OCI-LY7 (cell line): ENCODE results near the gene ERP44. TPM values are rescaled to one million over a fixed set of nuclear protein-coding genes. Genes with fewer than 3 reads are reported as not detected.

Experiments used
- BruUV-seq: library from RNA; stranded (reverse); fragments of 400-500 nt; replicated peaks from 2 replicates; lab custom pipeline; 2021; lab: Mats Ljungman, UMichigan
- CTCF ChIA-PET: fragments of 300-600 bp; sonication (Branson Sonifier 250); formaldehyde crosslinking; loops from one replicate; lab custom pipeline; 2022; ENCODE audit warnings: antibody characterized with exemption; ENCODE audit not compliant: unreplicated experiment; lab: Charles Lee
- POLR2A ChIA-PET: fragments of 300-600 bp; sonication (Branson Sonifier 250); formaldehyde crosslinking; loops from one replicate; lab custom pipeline; 2022; ENCODE audit warnings: antibody characterized with exemption; lab: Charles Lee
- DNase-seq: peaks from one replicate; pipeline ENCODE4 v3.0.0-alpha.2; 2015; ENCODE audit warnings: low spot score
- H2AFZ ChIP-seq: fragments of 200-600 bp; sonication (generic), shearing (Covaris generic); 2 replicates; pipeline ENCODE4 v1.6.1; 2014; ENCODE audit warnings: mild to moderate bottlenecking, antibody characterized with exemption, low read length, moderate library complexity
- H3K27ac ChIP-seq: fragments of 200-600 bp; sonication (generic); 2 replicates; pipeline ENCODE4 v1.5.1; 2014; ENCODE audit warnings: mixed run types, low read depth, mild to moderate bottlenecking, moderate library complexity, low read length, inconsistent platforms; ENCODE audit not compliant: poor library complexity, severe bottlenecking
- H3K36me3 ChIP-seq: fragments of 200-600 bp; sonication (generic); 2 replicates; pipeline ENCODE4 v1.6.1; 2014; ENCODE audit warnings: mild to moderate bottlenecking, antibody characterized with exemption, low read length, moderate library complexity, mixed read lengths; ENCODE audit not compliant: insufficient read depth
- H3K4me1 ChIP-seq: fragments of 200-600 bp; sonication (generic); 2 replicates; pipeline ENCODE4 v1.5.1; 2014; ENCODE audit warnings: mild to moderate bottlenecking, low read length; ENCODE audit not compliant: insufficient read depth, poor library complexity, severe bottlenecking
- H3K4me2 ChIP-seq: fragments of 200-600 bp; sonication (generic); 2 replicates; pipeline ENCODE4 v1.6.1; 2014; ENCODE audit warnings: mild to moderate bottlenecking, low read length
- H3K4me3 ChIP-seq: fragments of 200-600 bp; sonication (generic); 2 replicates; pipeline ENCODE4 v1.5.1; 2014; ENCODE audit warnings: mild to moderate bottlenecking, low read depth, low read length; ENCODE audit not compliant: poor library complexity, severe bottlenecking
- H3K79me2 ChIP-seq: fragments of 200-600 bp; sonication (generic); 2 replicates; pipeline ENCODE4 v1.6.1; 2016; ENCODE audit warnings: low read depth, mild to moderate bottlenecking, low read length, moderate library complexity, mixed read lengths; ENCODE audit not compliant: insufficient read depth
- H3K9me2 ChIP-seq: fragments of 200-600 bp; sonication (generic); 2 replicates; pipeline ENCODE4 v1.6.1; 2016; ENCODE audit warnings: mild to moderate bottlenecking, low read length, mixed read lengths; ENCODE audit not compliant: insufficient read depth
- H3K9me3 ChIP-seq: fragments of 200-600 bp; sonication (generic); 2 replicates; pipeline ENCODE4 v1.6.1; 2014; ENCODE audit warnings: mild to moderate bottlenecking, mixed run types, low read length, mixed read lengths
- H4K20me1 ChIP-seq: fragments of 200-600 bp; sonication (generic); 2 replicates; pipeline ENCODE4 v1.6.1; 2014; ENCODE audit warnings: mild to moderate bottlenecking, antibody characterized with exemption, low read length, moderate library complexity, mixed read lengths; ENCODE audit not compliant: insufficient read depth
- EZH2phosphoT487 ChIP-seq: fragments of 200-600 bp; sonication (generic); IDR thresholded peaks from 2 replicates; pipeline ENCODE4 v1.6.1; 2018; ENCODE audit warnings: low read depth, borderline replicate concordance, mild to moderate bottlenecking, mixed run types, antibody characterized with exemption, low read length, moderate library complexity, mixed read lengths
- intact Hi-C: fragments of 100-400 bp; cut with micrococcal nuclease; formaldehyde crosslinking; loops from one replicate; pipeline ENCODE4 v1.10.0; 2022; ENCODE audit not compliant: unreplicated experiment
- total RNA-seq, 2 experiments: library from RNA; depleted of rRNA in 1 of 2; stranded (reverse); fragments of >200 nt in 1 of 2; shearing (Covaris generic) in 1 of 2; gene quantifications; 2 replicates each; pipeline ENCODE4 v1.2.3, GENCODE V29; 2014 to 2022
- TF ChIP-seq, protein P1 (sequence below): fragments of 200-600 bp; sonication (generic); conservative IDR thresholded peaks from 2 replicates; pipeline ENCODE4 v1.5.1; 2014; ENCODE audit warnings: mild to moderate bottlenecking, antibody characterized with exemption, low read length, moderate library complexity, mixed read lengths

Gene ERP44
- total RNA-seq, 2 experiments from 2014 or later = 19.3 to 28.1 TPM

DNA sequence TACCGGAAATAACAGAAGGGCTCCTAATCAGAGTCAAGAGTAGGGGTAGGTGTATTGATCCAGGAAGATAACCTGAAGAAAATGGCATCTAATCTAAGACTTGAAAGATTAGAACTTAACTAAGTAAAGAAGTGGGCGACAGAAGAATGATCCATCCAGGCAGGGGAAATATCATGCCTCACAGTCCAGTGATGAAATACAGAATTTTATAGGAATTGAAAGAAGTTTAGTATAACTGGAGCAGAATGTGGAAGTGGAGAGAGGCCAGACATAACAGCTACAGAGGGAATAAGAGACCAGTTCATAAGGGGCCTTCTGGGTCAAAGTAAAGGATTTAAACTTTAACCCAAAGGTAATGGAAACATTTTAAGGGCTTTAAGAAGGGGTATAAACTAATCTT, 42.2 kb downstream of the ERP44 start:
- POLR2A ChIA-PET = interaction anchor here (0.5 to 0.6 kb wide), 2 partner anchors 38 to 164 kb away, joined by 3 read pairs; no protein-coding TSS in a partner anchor
- Histone ChIP-seq H3K36me3 (peaks cover 87% of the 10 kb centered on the region), H3K4me2 (no peak overlapping the region; the same call in 1 of the 2 replicates), H3K4me3 (no peak overlapping the region), H3K9me2 (no peaks in the 10 kb centered on the region), H3K79me2 (peaks cover 68% of the 10 kb centered on the region), H4K20me1 (no peaks in the 10 kb centered on the region), H2AFZ (no peak overlapping the region), H3K27ac (peak overlapping the region; percentile 98), H3K4me1 (peaks cover 76% of the 10 kb centered on the region), H3K9me3 (peaks cover 44% of the 10 kb centered on the region)
- TF ChIP-seq, protein P1, sequence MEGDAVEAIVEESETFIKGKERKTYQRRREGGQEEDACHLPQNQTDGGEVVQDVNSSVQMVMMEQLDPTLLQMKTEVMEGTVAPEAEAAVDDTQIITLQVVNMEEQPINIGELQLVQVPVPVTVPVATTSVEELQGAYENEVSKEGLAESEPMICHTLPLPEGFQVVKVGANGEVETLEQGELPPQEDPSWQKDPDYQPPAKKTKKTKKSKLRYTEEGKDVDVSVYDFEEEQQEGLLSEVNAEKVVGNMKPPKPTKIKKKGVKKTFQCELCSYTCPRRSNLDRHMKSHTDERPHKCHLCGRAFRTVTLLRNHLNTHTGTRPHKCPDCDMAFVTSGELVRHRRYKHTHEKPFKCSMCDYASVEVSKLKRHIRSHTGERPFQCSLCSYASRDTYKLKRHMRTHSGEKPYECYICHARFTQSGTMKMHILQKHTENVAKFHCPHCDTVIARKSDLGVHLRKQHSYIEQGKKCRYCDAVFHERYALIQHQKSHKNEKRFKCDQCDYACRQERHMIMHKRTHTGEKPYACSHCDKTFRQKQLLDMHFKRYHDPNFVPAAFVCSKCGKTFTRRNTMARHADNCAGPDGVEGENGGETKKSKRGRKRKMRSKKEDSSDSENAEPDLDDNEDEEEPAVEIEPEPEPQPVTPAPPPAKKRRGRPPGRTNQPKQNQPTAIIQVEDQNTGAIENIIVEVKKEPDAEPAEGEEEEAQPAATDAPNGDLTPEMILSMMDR = no peak
- TF ChIP-seq EZH2phosphoT487 = no peak
- DNase-seq = no peak
- CTCF ChIA-PET = no interaction called here
- no TSS peak for BruUV-seq
- intact Hi-C loops = loop anchor here (5.0 kb wide), 1 partner anchor 41 kb away; the partner anchor contains the start of genes ERP44 and INVS

DNA sequence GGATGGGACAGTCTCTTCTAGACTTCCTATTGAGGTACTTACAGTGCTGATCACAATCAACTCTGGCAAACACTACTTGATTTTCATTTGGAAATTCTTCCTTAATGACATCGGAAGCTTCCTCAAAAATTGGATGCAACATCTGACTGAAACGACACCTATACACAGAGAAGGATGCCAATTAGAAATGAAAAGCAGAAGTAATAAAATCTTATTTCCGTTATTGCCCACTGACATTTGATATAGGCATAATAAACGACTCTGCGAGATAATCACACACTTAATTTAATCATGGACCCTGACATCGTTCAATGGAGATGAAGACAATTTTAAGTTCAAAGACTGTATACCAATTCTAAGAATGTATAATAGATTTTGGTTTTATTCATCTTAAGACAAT, 46.4 kb downstream of the ERP44 start:
- Histone ChIP-seq H3K27ac (peak overlapping the region; percentile 35), H3K4me3 (peak overlapping the region; percentile 24), H2AFZ (no peak overlapping the region), H3K4me2 (peak overlapping the region; percentile 44), H3K36me3 (peaks cover 95% of the 10 kb centered on the region), H3K9me3 (peaks cover 22% of the 10 kb centered on the region), H3K9me2 (no peaks in the 10 kb centered on the region), H3K79me2 (peaks cover 81% of the 10 kb centered on the region; the same call in 1 of the 2 replicates), H3K4me1 (peaks cover 42% of the 10 kb centered on the region), H4K20me1 (no peaks in the 10 kb centered on the region)
- intact Hi-C loops = no loop called here
- BruUV-seq = no TSS peak
- TF ChIP-seq, protein P1 = no peak
- TF ChIP-seq EZH2phosphoT487 = no peak
- ChIA-PET CTCF (no interaction called here), POLR2A (interaction anchor here (0.6 to 2.1 kb wide), 5 partner anchors 8 to 1935 kb away, joined by 3 to 6 read pairs (median 3); no protein-coding TSS in a partner anchor)
- peak; percentile 51 for DNase-seq

DNA sequence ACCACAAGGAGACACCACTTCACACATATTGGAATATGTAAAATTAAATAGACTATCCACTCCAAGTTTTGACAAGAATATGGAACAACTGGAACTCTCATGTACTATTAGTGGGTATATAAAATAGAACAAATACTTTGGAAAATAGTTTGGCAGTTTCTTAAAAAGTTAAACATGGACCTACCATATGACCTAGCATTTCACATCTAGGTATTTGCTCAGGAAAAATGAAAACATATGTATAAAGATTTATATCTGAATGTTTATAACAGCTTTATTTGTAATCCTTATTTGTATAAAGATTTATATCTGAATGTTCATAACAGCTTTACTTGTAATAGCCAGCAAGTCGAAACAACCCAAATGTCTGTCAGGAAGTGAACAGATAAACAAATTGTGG, 49.2 kb downstream of the ERP44 start:
- intact Hi-C loops = no loop called here

More for the DNA sequence above, 49.2 kb downstream of the ERP44 start:
- no peak overlapping the region for H3K27ac ChIP-seq
- peaks cover 17% of the 10 kb centered on the region; the same call in 1 of the 2 replicates for H3K9me3 ChIP-seq
- TF ChIP-seq EZH2phosphoT487 = no peak
- TF ChIP-seq, protein P1 = no peak
- ChIA-PET POLR2A (interaction anchor here (0.5 to 0.7 kb wide), 3 partner anchors 26 to 224 kb away, joined by 3 to 6 read pairs (median 4); no protein-coding TSS in a partner anchor), CTCF (no interaction called here)
- no peak overlapping the region for H2AFZ ChIP-seq
- no peak for DNase-seq
- BruUV-seq = no TSS peak
- peaks cover 26% of the 10 kb centered on the region for H3K4me1 ChIP-seq
- H3K79me2 ChIP-seq = peaks cover 82% of the 10 kb centered on the region; the same call in 1 of the 2 replicates
- H3K4me2 ChIP-seq = no peak overlapping the region
- H3K4me3 ChIP-seq = no peak overlapping the region
- H3K9me2 ChIP-seq = no peaks in the 10 kb centered on the region
- no peaks in the 10 kb centered on the region for H4K20me1 ChIP-seq
- peaks cover 95% of the 10 kb centered on the region for H3K36me3 ChIP-seq
